PC-3 (cell line): Measurements from ENCODE around the gene PLXNA4. TPM values are rescaled to one million over a fixed set of nuclear protein-coding genes. Genes with fewer than 3 reads are reported as not detected.

Experiments
- ATAC-seq: fragments of 200-7000 bp; cut with Tn5 transposase; 2 replicates; pipeline ENCODE4 v1.9.1; 2020; ENCODE audit warnings: mild to moderate bottlenecking, moderate library complexity
- BruUV-seq: library from RNA; stranded (reverse); fragments of 400-500 nt; replicated peaks from 2 replicates; lab custom pipeline; 2021; lab: Mats Ljungman, UMichigan
- CTCF ChIA-PET: fragments of 300-600 bp; sonication (Branson Sonifier 250); formaldehyde crosslinking; loops from one replicate; lab custom pipeline; 2022; ENCODE audit warnings: antibody characterized with exemption; lab: Charles Lee
- POLR2A ChIA-PET: fragments of 300-600 bp; sonication (Branson Sonifier 250); formaldehyde crosslinking; loops from one replicate; lab custom pipeline; 2022; ENCODE audit warnings: antibody characterized with exemption; ENCODE audit not compliant: unreplicated experiment; lab: Charles Lee
- DNase-seq: peaks from one replicate; pipeline ENCODE4 v3.0.0-alpha.2; 2015
- H2AFZ ChIP-seq: fragments of 300-600 bp; sonication (generic); 2 replicates; pipeline ENCODE4 v1.6.0; 2016; ENCODE audit warnings: antibody characterized with exemption, low read length
- H3F3A ChIP-seq: fragments of 300-600 bp; sonication (generic); one replicate; pipeline ENCODE4 v1.6.0; 2017; ENCODE audit warnings: antibody characterized with exemption, low read length, control low read depth, mild to moderate bottlenecking; ENCODE audit not compliant: unreplicated experiment
- H3K27ac ChIP-seq: fragments of 300-600 bp; sonication (generic); 2 replicates; pipeline ENCODE4 v1.5.1; 2016; ENCODE audit warnings: mild to moderate bottlenecking, low read length
- H3K27me3 ChIP-seq: fragments of 300-600 bp; sonication (generic); 2 replicates; pipeline ENCODE4 v1.6.1; 2016; ENCODE audit warnings: low read length, mixed read lengths
- H3K36me3 ChIP-seq: fragments of 300-600 bp; sonication (generic); 2 replicates; pipeline ENCODE4 v1.6.1; 2016; ENCODE audit warnings: low read depth, mixed run types, low read length, mixed read lengths
- H3K4me1 ChIP-seq: fragments of 300-600 bp; sonication (generic); 2 replicates; pipeline ENCODE4 v1.5.1; 2016; ENCODE audit warnings: low read length; ENCODE audit not compliant: insufficient read depth
- H3K4me2 ChIP-seq: fragments of 300-600 bp; sonication (generic); 2 replicates; pipeline ENCODE4 v1.6.0; 2016; ENCODE audit warnings: low read length
- H3K4me3 ChIP-seq: fragments of 300-600 bp; sonication (generic); 2 replicates; pipeline ENCODE4 v1.5.1; 2016; ENCODE audit warnings: mild to moderate bottlenecking, low read length, mixed read lengths
- H3K79me2 ChIP-seq: fragments of 300-600 bp; sonication (generic); 2 replicates; pipeline ENCODE4 v1.6.1; 2017; ENCODE audit warnings: low read length, mixed read lengths
- H3K9ac ChIP-seq: fragments of 300-600 bp; sonication (generic); 2 replicates; pipeline ENCODE4 v1.6.0; 2016; ENCODE audit warnings: mild to moderate bottlenecking, low read length
- H3K9me2 ChIP-seq: fragments of 300-600 bp; sonication (generic); replicated peaks from 2 replicates; pipeline ENCODE4 v1.6.1; 2016; ENCODE audit warnings: mixed run types, low read length, mixed read lengths
- H3K9me3 ChIP-seq: fragments of 300-600 bp; sonication (generic); 2 replicates; pipeline ENCODE4 v1.6.1; 2016; ENCODE audit warnings: low read length, mixed read lengths
- H4K20me1 ChIP-seq: fragments of 300-600 bp; sonication (generic); 2 replicates; pipeline ENCODE4 v1.6.1; 2016; ENCODE audit warnings: low read length, mixed read lengths
- CTCF ChIP-seq: fragments of 300-600 bp; sonication (generic); conservative IDR thresholded peaks from 2 replicates; pipeline ENCODE4 v1.5.1; 2017; ENCODE audit warnings: antibody characterized with exemption, low read depth, mild to moderate bottlenecking, low read length
- EZH2 ChIP-seq: fragments of 300-600 bp; sonication (generic); IDR thresholded peaks from one replicate; pipeline ENCODE4 v1.6.1; 2017; ENCODE audit warnings: antibody characterized with exemption, mild to moderate bottlenecking, low read length; ENCODE audit not compliant: unreplicated experiment
- EZH2phosphoT487 ChIP-seq: fragments of 300-600 bp; sonication (generic); IDR thresholded peaks from 2 replicates; pipeline ENCODE4 v1.6.1; 2018; ENCODE audit warnings: mild to moderate bottlenecking, antibody characterized with exemption, low read length, borderline replicate concordance
- intact Hi-C: fragments of 100-400 bp; cut with micrococcal nuclease; formaldehyde crosslinking; loops from 2 replicates; pipeline ENCODE4 v1.9.0; 2023
- total RNA-seq: library from RNA; depleted of rRNA; stranded (reverse); fragments of >200 nt; gene quantifications from 2 replicates; pipeline ENCODE4 v1.2.3, GENCODE V29; 2014

Gene PLXNA4
- total RNA-seq, 1 experiment from 2014 or later = 1.2 TPM

DNA sequence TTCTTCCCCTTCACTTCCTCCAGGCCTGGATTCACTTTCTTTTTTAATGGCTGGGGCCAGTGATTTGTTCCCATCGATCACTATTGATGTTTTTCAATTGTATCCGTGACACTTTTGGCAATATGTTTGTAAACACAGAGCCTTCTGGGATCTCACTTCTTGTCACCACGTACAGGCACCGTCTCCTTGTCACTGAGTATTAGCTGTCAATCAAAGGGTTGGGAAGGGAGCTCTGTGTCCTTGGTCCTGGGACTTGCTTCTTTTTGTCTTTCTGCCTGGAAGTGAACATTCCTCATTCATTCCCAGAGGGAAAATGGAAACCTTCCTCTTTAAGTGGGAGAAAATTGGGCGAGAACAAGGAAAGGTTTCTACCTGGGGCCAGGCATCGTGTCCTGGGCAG lies 157.4 kb downstream of the PLXNA4 start:
- H3K4me1 ChIP-seq = peaks cover 14% of the 10 kb centered on the region
- no peaks in the 10 kb centered on the region for H3K9me3 ChIP-seq
- H4K20me1 ChIP-seq = no peaks in the 10 kb centered on the region
- ATAC-seq (no peak), DNase-seq (no peak)
- intact Hi-C loops = no loop called here
- no peak overlapping the region for H2AFZ ChIP-seq
- no peak overlapping the region for H3K27ac ChIP-seq
- H3K9ac ChIP-seq = no peak overlapping the region
- BruUV-seq = no TSS peak
- H3K4me3 ChIP-seq = no peak overlapping the region
- no peaks in the 10 kb centered on the region for H3F3A ChIP-seq
- no peaks in the 10 kb centered on the region for H3K27me3 ChIP-seq
- no peaks in the 10 kb centered on the region for H3K9me2 ChIP-seq
- H3K79me2 ChIP-seq = no peaks in the 10 kb centered on the region
- TF ChIP-seq CTCF = no peak
- no peak for TF ChIP-seq EZH2phosphoT487
- no peak for TF ChIP-seq EZH2
- CTCF ChIA-PET = no interaction called here
- POLR2A ChIA-PET = no interaction called here
- H3K4me2 ChIP-seq = no peak overlapping the region
- no peaks in the 10 kb centered on the region for H3K36me3 ChIP-seq

- intact Hi-C loops = no loop called here
- H3K4me2 ChIP-seq = no peak overlapping the region
- no peak overlapping the region for H3K9ac ChIP-seq
- POLR2A ChIA-PET = no interaction called here
- H3K79me2 ChIP-seq = no peaks in the 10 kb centered on the region
- no peaks in the 10 kb centered on the region for H3K27me3 ChIP-seq
- no peaks in the 10 kb centered on the region for H4K20me1 ChIP-seq
- no peak overlapping the region for H3K4me3 ChIP-seq
- no peaks in the 10 kb centered on the region for H3K9me3 ChIP-seq
- no TSS peak for BruUV-seq
- no peaks in the 10 kb centered on the region for H3K9me2 ChIP-seq
- ATAC-seq = no peak
- TF ChIP-seq EZH2phosphoT487 = no peak
- TF ChIP-seq CTCF = no peak
- no peak for TF ChIP-seq EZH2
- H3F3A ChIP-seq = no peaks in the 10 kb centered on the region
- H2AFZ ChIP-seq = no peak overlapping the region
- CTCF ChIA-PET = no interaction called here
- no peaks in the 10 kb centered on the region for H3K36me3 ChIP-seq
- H3K27ac ChIP-seq = no peak overlapping the region
- no peak for DNase-seq
- H3K4me1 ChIP-seq = peaks cover 3% of the 10 kb centered on the region; the same call in 1 of the 2 replicates
Observed at GRCh38 chr7:132417103-132417906, 159.0 kb downstream of the PLXNA4 start.

GRCh38 chr7:132416395-132416794 lies 159.9 kb downstream of the PLXNA4 start:
- CTCF ChIA-PET = no interaction called here
- no TSS peak for BruUV-seq
- no peaks in the 10 kb centered on the region for H3K79me2 ChIP-seq

More at GRCh38 chr7:132416395-132416794, 159.9 kb downstream of the PLXNA4 start:
- ATAC-seq (no peak), DNase-seq (no peak)
- Histone ChIP-seq H3K27ac (no peak overlapping the region), H3K4me2 (no peak overlapping the region), H3K4me3 (no peak overlapping the region), H4K20me1 (no peaks in the 10 kb centered on the region), H3K9ac (no peak overlapping the region), H3K4me1 (no peaks in the 10 kb centered on the region), H3K9me3 (no peaks in the 10 kb centered on the region), H2AFZ (no peak overlapping the region), H3K27me3 (no peaks in the 10 kb centered on the region), H3F3A (no peaks in the 10 kb centered on the region), H3K9me2 (no peaks in the 10 kb centered on the region), H3K36me3 (no peaks in the 10 kb centered on the region)
- POLR2A ChIA-PET = no interaction called here
- TF ChIP-seq EZH2 (no peak), CTCF (no peak), EZH2phosphoT487 (no peak)
- intact Hi-C loops = no loop called here
